Lower lobe of right lung (tissue), 2 donors: ENCODE results near the gene NELFB. TPM values are rescaled to one million over a fixed set of nuclear protein-coding genes. Genes with fewer than 3 reads are reported as not detected.
A peak's percentile ranks its signal among the peaks of the same experiment; 100 is the strongest.

Experiments used
- ATAC-seq, 2 donors: fragments of 200-7000 bp; cut with Tn5 transposase; one replicate each; pipeline ENCODE4 v1.9.1; 2020 to 2022; ENCODE audit warnings: mild to moderate bottlenecking in 2 of 2, moderate library complexity in 2 of 2
- DNase-seq: peaks from one replicate; pipeline ENCODE4 v3.0.0-alpha.2; 2020
- H3K27ac ChIP-seq: fragments of 200-600 bp; one replicate; pipeline ENCODE4 v1.8.0; 2022
- H3K27me3 ChIP-seq: fragments of 200-600 bp; one replicate; pipeline ENCODE4 v1.8.0; 2022; ENCODE audit warnings: low read depth
- H3K36me3 ChIP-seq: fragments of 200-600 bp; one replicate; pipeline ENCODE4 v1.8.0; 2022; ENCODE audit warnings: mild to moderate bottlenecking
- H3K4me1 ChIP-seq: fragments of 200-600 bp; one replicate; pipeline ENCODE4 v1.8.0; 2022
- H3K4me3 ChIP-seq: fragments of 200-600 bp; one replicate; pipeline ENCODE4 v1.8.0; 2022; ENCODE audit warnings: mild to moderate bottlenecking
- H3K9me3 ChIP-seq: fragments of 200-600 bp; one replicate; pipeline ENCODE4 v1.8.0; 2022
- intact Hi-C: fragments of 100-400 bp; cut with DNase I; formaldehyde crosslinking; loops from one replicate; pipeline ENCODE4 v1.11.0; 2022
- total RNA-seq: library from RNA; stranded (reverse); fragmentation: NEBNext Ultra II Directional; extraction: Animal tissue kit (Norgen Biotek cat#: 25700); gene quantifications from one replicate; pipeline ENCODE4 v1.2.1, GENCODE V29; 2021
- TF ChIP-seq, protein P1 (sequence below): fragments of 200-600 bp; IDR thresholded peaks from one replicate; pipeline ENCODE4 v1.8.0; 2022; ENCODE audit warnings: antibody characterized with exemption, mild to moderate bottlenecking
- donor health status: DM: no; HTN: yes; CAD: no; lungs with severe emphysema.

NELFB gene
- total RNA-seq, 1 donor from 2014 or later = 44.7 TPM

DNA sequence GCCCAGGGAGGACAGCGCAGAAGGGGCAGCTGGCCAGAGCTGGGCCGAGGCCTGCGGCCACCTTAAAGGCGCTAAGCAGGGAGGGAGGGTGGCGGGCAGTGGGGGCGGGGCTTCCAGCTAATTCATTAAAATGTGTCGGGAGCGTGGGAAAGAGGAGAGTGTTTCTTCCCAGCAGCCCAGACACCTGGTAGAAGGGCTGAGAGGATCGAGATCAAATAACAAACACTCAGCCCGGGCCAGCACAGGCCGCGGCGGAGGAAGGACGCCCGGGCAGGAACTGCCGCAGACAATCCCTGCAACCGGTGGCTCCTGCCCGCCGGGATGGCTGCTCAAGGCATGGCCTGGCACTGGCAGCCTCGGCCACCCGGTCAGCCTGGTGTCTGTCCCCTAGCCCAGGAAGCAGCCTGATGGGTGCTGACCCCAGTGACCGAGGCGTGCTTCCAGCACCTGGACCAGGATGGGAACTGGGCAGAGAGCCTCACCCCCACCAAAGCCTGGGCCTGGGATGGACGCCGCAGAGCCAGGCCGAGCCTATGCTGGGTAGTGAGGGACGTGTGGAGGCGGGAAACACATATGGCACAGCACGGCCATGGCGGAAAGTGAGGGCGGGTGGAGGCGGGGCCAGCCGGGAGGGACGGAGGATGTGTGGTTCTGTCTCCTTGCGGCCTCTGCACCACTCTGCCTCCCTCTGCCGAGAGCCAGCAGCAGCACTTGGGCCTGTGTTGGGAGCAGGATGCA, 50.1 kb downstream of the NELFB start:
- peaks cover 21% of the 10 kb centered on the region for H3K27me3 ChIP-seq

DNA sequence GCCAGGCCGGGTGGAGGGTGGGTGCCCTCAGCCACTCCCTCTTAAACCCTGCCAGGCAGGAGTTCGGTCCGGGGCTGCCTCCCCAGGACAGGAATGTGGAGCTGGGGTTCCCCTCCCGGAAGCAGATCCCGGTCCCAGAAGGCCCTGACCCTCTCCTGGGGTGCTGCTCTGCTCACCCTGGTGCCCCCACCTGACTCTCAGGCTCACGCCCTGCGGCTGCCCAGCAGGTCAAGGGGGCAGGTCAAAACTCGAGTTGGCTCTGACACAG, 50.6 kb downstream of the NELFB start:
- TF ChIP-seq, protein P1, sequence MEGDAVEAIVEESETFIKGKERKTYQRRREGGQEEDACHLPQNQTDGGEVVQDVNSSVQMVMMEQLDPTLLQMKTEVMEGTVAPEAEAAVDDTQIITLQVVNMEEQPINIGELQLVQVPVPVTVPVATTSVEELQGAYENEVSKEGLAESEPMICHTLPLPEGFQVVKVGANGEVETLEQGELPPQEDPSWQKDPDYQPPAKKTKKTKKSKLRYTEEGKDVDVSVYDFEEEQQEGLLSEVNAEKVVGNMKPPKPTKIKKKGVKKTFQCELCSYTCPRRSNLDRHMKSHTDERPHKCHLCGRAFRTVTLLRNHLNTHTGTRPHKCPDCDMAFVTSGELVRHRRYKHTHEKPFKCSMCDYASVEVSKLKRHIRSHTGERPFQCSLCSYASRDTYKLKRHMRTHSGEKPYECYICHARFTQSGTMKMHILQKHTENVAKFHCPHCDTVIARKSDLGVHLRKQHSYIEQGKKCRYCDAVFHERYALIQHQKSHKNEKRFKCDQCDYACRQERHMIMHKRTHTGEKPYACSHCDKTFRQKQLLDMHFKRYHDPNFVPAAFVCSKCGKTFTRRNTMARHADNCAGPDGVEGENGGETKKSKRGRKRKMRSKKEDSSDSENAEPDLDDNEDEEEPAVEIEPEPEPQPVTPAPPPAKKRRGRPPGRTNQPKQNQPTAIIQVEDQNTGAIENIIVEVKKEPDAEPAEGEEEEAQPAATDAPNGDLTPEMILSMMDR = no peak
- H3K27ac ChIP-seq = peak overlapping the region; percentile 78
- peak overlapping the region; percentile 47 for H3K4me3 ChIP-seq
- no peaks in the 10 kb centered on the region for H3K36me3 ChIP-seq
- DNase-seq = no peak
- peaks cover 19% of the 10 kb centered on the region for H3K27me3 ChIP-seq
- H3K4me1 ChIP-seq = peaks cover 57% of the 10 kb centered on the region
- no peak for ATAC-seq
- intact Hi-C loops = no loop called here
- H3K9me3 ChIP-seq = no peaks in the 10 kb centered on the region

More for the DNA sequence above, 50.1 kb downstream of the NELFB start:
- intact Hi-C loops = no loop called here
- peak; percentile 34 to 42 for ATAC-seq
- TF ChIP-seq, protein P1 = peak; percentile 25
- no peaks in the 10 kb centered on the region for H3K36me3 ChIP-seq
- H3K4me1 ChIP-seq = peaks cover 62% of the 10 kb centered on the region
- H3K4me3 ChIP-seq = peak overlapping the region; percentile 47
- H3K9me3 ChIP-seq = no peaks in the 10 kb centered on the region
- H3K27ac ChIP-seq = peak overlapping the region; percentile 78
- peak; percentile 75 for DNase-seq

DNA sequence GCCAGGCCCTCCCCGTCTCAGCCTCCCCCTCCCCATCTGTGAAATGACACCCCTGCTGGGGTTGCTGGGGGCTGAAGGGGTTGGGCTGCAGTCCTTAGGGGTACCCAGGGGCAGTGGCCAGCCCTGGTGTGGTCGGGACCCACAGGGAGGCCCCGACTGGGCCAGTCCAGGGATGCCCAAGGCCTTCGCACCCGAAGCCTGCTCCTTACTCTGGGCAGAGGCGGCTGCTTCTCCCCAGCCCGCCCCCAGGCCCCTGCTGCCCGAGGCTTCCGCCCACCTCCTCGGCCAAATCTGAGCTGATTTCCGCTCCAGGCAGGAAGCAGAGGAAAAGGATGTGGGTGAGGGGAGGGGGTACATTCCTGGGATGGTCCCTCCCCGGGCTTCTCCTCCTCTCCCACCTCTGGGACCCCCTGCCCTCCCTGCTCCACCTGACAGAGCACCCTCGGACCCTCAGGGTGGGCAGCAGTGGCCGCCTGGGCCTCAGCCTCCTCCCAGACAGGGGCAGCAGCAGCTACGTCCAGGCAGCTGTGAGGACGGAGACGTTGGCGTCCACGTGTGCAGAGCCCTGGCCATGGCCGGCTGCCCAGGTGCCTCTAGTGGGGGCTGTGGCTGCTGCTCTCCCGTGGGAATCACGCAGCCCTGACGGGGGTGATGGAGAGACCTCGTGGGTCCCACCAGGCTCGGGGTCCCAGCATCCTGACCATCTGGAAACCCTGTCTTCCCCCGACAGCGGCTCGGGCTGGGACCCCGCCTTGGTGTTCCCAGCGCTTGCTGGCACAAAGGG, 51.1 kb downstream of the NELFB start:
- intact Hi-C loops = no loop called here
- Histone ChIP-seq H3K4me1 (peaks cover 55% of the 10 kb centered on the region), H3K4me3 (peak overlapping the region; percentile 47), H3K27me3 (peaks cover 19% of the 10 kb centered on the region), H3K36me3 (no peaks in the 10 kb centered on the region), H3K27ac (peak overlapping the region; percentile 78), H3K9me3 (no peaks in the 10 kb centered on the region)
- ATAC-seq = peak in 1 of 2 donors; percentile 1
- DNase-seq = peak; percentile 43
- TF ChIP-seq, protein P1 = no peak

DNA sequence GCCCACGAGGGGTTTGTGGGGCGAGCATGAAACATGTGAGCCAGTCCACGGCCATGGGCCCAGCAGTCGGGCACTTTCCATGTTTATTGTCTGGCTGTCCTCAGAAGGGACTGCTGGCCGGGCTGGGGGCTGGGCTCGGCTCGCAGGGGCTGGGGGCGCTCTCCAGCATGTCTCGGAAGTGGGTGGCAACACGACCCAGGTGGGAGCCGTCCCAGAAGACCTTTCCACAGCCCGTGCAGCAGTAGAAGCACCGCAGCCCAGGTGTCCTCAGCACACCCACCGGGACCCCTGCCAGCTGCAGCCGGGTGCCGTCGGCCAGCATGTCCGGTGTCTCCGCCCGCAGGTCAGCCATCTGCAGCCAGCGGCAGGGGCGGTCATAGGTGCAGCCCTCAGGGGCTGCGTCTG, 51.7 kb downstream of the NELFB start:
- TF ChIP-seq, protein P1 = no peak
- Histone ChIP-seq H3K4me3 (peak overlapping the region; percentile 47), H3K4me1 (peaks cover 55% of the 10 kb centered on the region), H3K27ac (peak overlapping the region; percentile 78), H3K27me3 (peaks cover 19% of the 10 kb centered on the region), H3K9me3 (no peaks in the 10 kb centered on the region), H3K36me3 (no peaks in the 10 kb centered on the region)
- no peak for ATAC-seq
- intact Hi-C loops = no loop called here
- DNase-seq = no peak

DNA sequence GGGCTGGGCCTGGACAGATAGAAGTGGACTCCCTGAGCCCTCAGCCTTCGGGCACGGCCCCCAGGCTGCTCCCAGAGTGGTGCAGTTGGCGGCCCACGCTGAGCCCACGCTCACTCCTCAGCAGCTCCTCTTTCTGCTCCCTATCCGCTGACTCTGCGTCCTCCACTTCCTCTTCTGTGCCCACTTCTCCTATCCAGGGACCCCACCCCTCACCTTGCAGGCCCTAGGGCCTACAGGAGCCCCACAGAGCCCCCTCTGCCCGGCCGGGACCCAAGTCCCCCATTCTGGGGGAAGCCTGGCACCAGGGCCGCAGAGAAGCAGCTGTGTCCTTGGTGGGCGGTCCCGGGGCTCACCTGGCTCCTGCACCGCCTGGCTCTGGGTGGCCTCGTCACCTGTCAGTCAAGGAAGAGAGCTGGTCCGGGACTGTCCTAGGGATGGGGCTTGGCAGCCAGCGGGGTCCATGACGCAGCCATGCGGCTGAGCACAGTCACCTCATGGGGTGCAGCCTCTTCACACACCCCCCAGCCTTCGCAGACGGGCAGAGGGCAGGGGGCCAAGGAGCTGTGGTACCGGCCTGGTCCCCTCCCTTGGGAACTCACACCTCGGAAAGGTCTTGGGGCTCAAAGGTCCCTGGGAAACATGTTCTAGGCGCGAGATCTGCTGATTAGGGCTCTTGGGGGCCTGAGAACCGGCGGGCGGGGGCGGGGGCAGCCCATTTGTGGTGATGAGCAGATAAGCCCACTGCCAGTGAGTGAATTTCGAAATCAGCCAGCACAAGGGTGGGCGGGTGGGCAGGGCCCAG, 52.3 kb downstream of the NELFB start:
- Histone ChIP-seq H3K27ac (peak overlapping the region; percentile 78), H3K4me1 (peaks cover 55% of the 10 kb centered on the region), H3K36me3 (no peaks in the 10 kb centered on the region), H3K4me3 (peak overlapping the region; percentile 47), H3K27me3 (peaks cover 19% of the 10 kb centered on the region), H3K9me3 (no peaks in the 10 kb centered on the region)
- intact Hi-C loops = no loop called here
- ATAC-seq = no peak
- DNase-seq = peak; percentile 56
- TF ChIP-seq, protein P1 = no peak
